Neuron (in vitro differentiated cells): ENCODE measurements around the gene C2orf78.

Experiments used
- H2AFZ ChIP-seq: one replicate; pipeline ENCODE4 v1.6.1; 2013; ENCODE audit warnings: low read depth, mild to moderate bottlenecking, inconsistent platforms, low read length, moderate library complexity
- H3K27me3 ChIP-seq: one replicate; pipeline ENCODE4 v1.6.1; 2013; ENCODE audit warnings: low read length; ENCODE audit not compliant: insufficient read depth
- H3K36me3 ChIP-seq: one replicate; pipeline ENCODE4 v1.6.1; 2013; ENCODE audit warnings: low read length; ENCODE audit not compliant: insufficient read depth
- H3K4me1 ChIP-seq: one replicate; pipeline ENCODE4 v1.6.1; 2013; ENCODE audit warnings: low read length; ENCODE audit not compliant: insufficient read depth
- H3K4me3 ChIP-seq: 2 replicates; pipeline ENCODE4 v1.5.1; 2013; ENCODE audit warnings: mild to moderate bottlenecking, low read length, moderate library complexity
- H3K9me3 ChIP-seq: one replicate; pipeline ENCODE4 v1.6.1; 2013; ENCODE audit warnings: low read length

C2orf78 gene

GRCh38 chr2:73832930-73833329, 48.9 kb downstream of the C2orf78 start:
- Histone ChIP-seq H3K36me3 (peaks cover 35% of the 10 kb centered on the region), H3K27me3 (no peaks in the 10 kb centered on the region), H3K9me3 (no peaks in the 10 kb centered on the region), H3K4me3 (no peak overlapping the region), H2AFZ (no peak overlapping the region), H3K4me1 (peaks cover 9% of the 10 kb centered on the region)

- H3K9me3 ChIP-seq = no peaks in the 10 kb centered on the region
- H2AFZ ChIP-seq = no peak overlapping the region
- H3K36me3 ChIP-seq = peaks cover 34% of the 10 kb centered on the region
- no peaks in the 10 kb centered on the region for H3K27me3 ChIP-seq
- H3K4me1 ChIP-seq = peaks cover 9% of the 10 kb centered on the region
- H3K4me3 ChIP-seq = no peak overlapping the region
These were observed 52.4 kb downstream of the C2orf78 start for GRCh38 chr2:73836141-73836943.

- no peak overlapping the region for H2AFZ ChIP-seq
- no peaks in the 10 kb centered on the region for H3K27me3 ChIP-seq
- peaks cover 38% of the 10 kb centered on the region for H3K36me3 ChIP-seq
- no peak overlapping the region for H3K4me3 ChIP-seq
- H3K9me3 ChIP-seq = no peaks in the 10 kb centered on the region
- peaks cover 9% of the 10 kb centered on the region for H3K4me1 ChIP-seq
These were observed 54.0 kb downstream of the C2orf78 start for GRCh38 chr2:73837847-73838585.

GRCh38 chr2:73838889-73839534, 55.0 kb downstream of the C2orf78 start:
- peaks cover 9% of the 10 kb centered on the region for H3K4me1 ChIP-seq
- no peak overlapping the region for H2AFZ ChIP-seq
- H3K9me3 ChIP-seq = no peaks in the 10 kb centered on the region
- no peaks in the 10 kb centered on the region for H3K27me3 ChIP-seq
- H3K4me3 ChIP-seq = no peak overlapping the region
- H3K36me3 ChIP-seq = peaks cover 33% of the 10 kb centered on the region

- Histone ChIP-seq H3K4me1 (peaks cover 9% of the 10 kb centered on the region), H2AFZ (no peak overlapping the region), H3K9me3 (no peaks in the 10 kb centered on the region), H3K36me3 (peaks cover 38% of the 10 kb centered on the region), H3K27me3 (no peaks in the 10 kb centered on the region), H3K4me3 (no peak overlapping the region)
These were observed 55.8 kb downstream of the C2orf78 start for GRCh38 chr2:73839653-73840411.

GRCh38 chr2:73841912-73842738, 58.1 kb downstream of the C2orf78 start:
- Histone ChIP-seq H2AFZ (no peak overlapping the region), H3K27me3 (no peaks in the 10 kb centered on the region), H3K36me3 (peaks cover 43% of the 10 kb centered on the region), H3K4me1 (peaks cover 9% of the 10 kb centered on the region), H3K9me3 (no peaks in the 10 kb centered on the region), H3K4me3 (no peak overlapping the region)

GRCh38 chr2:73842739-73843019, 58.7 kb downstream of the C2orf78 start:
- Histone ChIP-seq H3K4me3 (no peak overlapping the region), H2AFZ (no peak overlapping the region), H3K27me3 (no peaks in the 10 kb centered on the region), H3K4me1 (peaks cover 9% of the 10 kb centered on the region), H3K9me3 (no peaks in the 10 kb centered on the region), H3K36me3 (peaks cover 48% of the 10 kb centered on the region)

GRCh38 chr2:73844087-73844486, 60.1 kb downstream of the C2orf78 start:
- Histone ChIP-seq H3K36me3 (peaks cover 61% of the 10 kb centered on the region), H3K27me3 (no peaks in the 10 kb centered on the region), H2AFZ (no peak overlapping the region), H3K4me1 (peaks cover 4% of the 10 kb centered on the region), H3K4me3 (no peak overlapping the region), H3K9me3 (no peaks in the 10 kb centered on the region)

GRCh38 chr2:73850009-73850408, 66.0 kb downstream of the C2orf78 start:
- no peaks in the 10 kb centered on the region for H3K27me3 ChIP-seq

GRCh38 chr2:73851274-73851673, 67.3 kb downstream of the C2orf78 start:
- Histone ChIP-seq H3K4me1 (no peaks in the 10 kb centered on the region), H3K4me3 (no peak overlapping the region), H3K27me3 (no peaks in the 10 kb centered on the region), H2AFZ (no peak overlapping the region), H3K9me3 (peaks cover 1% of the 10 kb centered on the region), H3K36me3 (peaks cover 85% of the 10 kb centered on the region)

More at GRCh38 chr2:73850009-73850408, 66.0 kb downstream of the C2orf78 start:
- Histone ChIP-seq H3K4me1 (no peaks in the 10 kb centered on the region), H3K9me3 (no peaks in the 10 kb centered on the region), H2AFZ (no peak overlapping the region), H3K36me3 (peaks cover 82% of the 10 kb centered on the region), H3K4me3 (no peak overlapping the region)

GRCh38 chr2:73852020-73852419, 68.0 kb downstream of the C2orf78 start:
- Histone ChIP-seq H2AFZ (no peak overlapping the region), H3K4me1 (no peaks in the 10 kb centered on the region), H3K9me3 (peaks cover 1% of the 10 kb centered on the region), H3K27me3 (no peaks in the 10 kb centered on the region), H3K4me3 (no peak overlapping the region), H3K36me3 (peaks cover 86% of the 10 kb centered on the region)

- Histone ChIP-seq H2AFZ (no peak overlapping the region), H3K9me3 (peaks cover 1% of the 10 kb centered on the region), H3K4me3 (no peak overlapping the region), H3K27me3 (no peaks in the 10 kb centered on the region), H3K4me1 (no peaks in the 10 kb centered on the region), H3K36me3 (peaks cover 66% of the 10 kb centered on the region)
These were observed 71.5 kb downstream of the C2orf78 start for GRCh38 chr2:73855526-73855925.
